Measurements from ENCODE around the gene LPP.

Gene LPP

DNA sequence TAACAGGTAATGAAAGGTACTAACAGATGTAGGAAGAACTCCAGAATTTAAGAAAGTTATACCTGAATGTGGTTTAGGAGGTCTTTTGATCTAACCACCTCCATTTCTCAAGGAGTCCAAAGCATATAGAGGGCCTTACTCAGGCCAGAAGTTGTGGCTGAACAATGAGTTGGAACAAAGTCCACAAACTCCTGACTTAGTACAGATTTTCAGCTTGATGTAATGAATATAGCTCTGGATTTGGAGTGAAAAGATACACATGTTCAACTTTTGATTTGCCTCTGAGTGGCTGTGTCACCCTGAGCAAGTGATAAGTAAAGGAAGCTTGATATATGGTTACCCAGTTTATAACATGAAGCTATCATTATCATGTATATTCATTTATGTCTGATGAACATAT lies 390.1 kb downstream of the LPP start:
- DNase-seq (ENCODE audit: low read depth, low spot score), result no peak

DNA sequence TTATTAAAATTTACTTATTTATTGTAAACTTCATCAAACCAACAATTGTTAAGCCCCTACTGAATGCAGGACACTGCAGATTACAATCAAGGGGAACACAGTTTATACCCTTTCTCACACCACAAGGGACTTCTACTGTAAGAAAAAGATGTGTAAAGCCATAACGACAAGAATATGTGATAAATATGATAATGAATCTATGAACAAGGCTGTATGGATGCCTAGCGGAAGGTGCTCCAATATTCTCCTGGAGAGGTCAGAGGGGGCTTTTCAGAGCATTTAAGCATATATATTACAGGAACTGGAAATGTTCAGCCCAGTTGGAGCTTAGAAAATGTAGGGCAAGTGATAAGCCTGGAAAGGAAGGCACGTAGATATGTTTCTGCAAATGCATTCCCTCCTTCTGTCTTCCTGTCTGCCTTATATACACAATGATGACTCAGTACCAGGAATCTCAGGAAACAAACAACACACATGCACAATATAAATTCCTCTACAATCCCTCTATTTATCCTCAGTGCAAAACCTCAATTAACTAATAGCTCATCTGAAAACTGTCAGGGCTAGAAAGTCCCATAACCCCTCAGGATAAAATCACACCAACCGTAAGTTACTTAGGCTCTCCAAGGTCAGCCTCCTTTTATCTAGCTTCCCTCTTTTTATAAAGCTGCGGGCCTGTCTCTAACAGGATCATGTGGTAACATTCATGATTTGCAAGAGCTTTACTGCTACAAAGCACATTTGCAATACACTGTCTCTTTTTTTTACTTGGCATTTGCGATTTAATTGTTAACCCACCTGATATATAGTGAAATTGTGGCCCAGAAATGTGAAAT lies 393.1 kb downstream of the LPP start:
- no peak for DNase-seq (ENCODE audit: low read depth, low spot score)

DNA sequence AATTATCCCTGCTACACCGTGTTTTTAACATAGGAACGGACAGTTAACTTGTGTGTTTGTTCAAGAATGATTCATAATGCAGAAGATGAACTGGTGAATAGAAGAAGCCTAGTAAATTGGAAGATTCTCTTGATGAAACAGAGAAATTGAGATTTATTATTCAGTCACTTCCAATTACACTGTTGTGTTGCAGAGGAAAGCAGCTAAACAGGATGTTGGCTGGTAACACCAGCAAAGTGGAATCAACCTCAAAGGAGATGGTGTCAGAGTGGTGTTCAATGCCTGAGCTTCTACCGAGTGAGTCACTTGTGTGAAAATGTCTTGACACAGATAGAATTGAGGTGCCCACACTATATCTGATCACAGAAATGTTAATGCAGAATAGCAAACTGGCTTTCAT lies 399.6 kb downstream of the LPP start:
- no peak for DNase-seq (ENCODE audit: low read depth, low spot score)

DNA sequence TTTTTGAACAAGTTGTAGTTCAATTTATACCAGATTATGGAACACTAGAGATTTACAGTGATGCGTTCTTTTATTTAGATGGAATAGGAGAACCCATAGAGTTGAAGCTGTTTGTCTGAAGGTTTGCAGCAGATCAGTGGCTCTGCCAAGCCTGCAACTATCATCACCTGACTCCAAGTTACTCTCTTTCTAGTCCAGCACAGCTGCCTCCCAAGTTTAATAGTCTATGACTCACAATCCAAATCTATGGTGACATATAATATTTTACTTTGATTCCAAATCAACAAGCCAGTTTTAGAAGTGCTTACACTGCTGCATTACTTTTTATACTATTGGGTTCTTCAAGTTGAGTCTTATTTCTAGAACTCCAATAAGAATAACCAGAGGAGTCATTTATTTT lies 400.4 kb downstream of the LPP start:
- no peak for DNase-seq (ENCODE audit: low read depth, low spot score)

GRCh38 chr3:188557235-188557634 lies 403.3 kb downstream of the LPP start:
- DNase-seq (ENCODE audit: low read depth, low spot score), result no peak

GRCh38 chr3:188558343-188559071 lies 404.6 kb downstream of the LPP start:
- no peak for DNase-seq (ENCODE audit: low read depth, low spot score)

GRCh38 chr3:188559072-188559429 lies 405.1 kb downstream of the LPP start:
- no peak for DNase-seq (ENCODE audit: low read depth, low spot score)

DNA sequence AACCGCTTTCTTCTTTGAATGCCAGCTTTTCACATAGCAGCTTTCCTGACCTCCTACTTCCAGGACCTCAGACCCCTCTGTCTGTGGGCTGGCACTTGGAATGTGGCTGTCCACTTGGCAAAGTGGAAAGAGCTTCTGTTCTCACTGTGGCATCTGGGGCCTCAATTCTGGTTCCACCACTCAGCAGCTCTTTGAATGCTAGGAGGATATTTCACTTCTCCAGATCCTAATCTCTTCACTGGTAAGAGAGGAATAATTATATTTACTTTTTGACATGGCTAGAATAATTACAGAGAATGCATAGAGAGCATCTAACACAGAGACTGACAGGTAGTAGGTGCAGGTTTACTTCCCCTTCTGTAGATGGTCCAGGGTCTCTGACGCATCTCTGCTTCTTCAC lies 405.9 kb downstream of the LPP start:
- DNase-seq (ENCODE audit: low read depth, low spot score), result no peak

DNA sequence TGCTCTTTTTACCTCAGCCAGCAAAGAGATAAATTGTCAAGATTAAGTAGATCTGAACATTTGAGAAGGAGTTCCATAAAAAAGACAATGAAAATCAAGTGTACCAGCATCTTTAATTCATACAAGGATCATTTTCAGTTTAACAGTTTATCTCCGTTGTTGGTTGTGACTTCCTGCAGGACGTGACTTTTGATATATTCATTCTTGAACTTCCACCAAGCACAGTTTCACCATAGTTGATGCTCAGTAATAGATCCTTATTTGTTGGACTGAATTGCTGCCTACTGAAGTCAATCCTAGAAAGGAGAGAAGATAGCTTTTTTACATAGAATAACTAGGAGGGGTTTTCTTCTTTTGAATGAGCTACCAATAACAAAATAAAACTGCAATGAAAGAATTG lies 408.2 kb downstream of the LPP start:
- no peak for DNase-seq (ENCODE audit: low read depth, low spot score)

DNA sequence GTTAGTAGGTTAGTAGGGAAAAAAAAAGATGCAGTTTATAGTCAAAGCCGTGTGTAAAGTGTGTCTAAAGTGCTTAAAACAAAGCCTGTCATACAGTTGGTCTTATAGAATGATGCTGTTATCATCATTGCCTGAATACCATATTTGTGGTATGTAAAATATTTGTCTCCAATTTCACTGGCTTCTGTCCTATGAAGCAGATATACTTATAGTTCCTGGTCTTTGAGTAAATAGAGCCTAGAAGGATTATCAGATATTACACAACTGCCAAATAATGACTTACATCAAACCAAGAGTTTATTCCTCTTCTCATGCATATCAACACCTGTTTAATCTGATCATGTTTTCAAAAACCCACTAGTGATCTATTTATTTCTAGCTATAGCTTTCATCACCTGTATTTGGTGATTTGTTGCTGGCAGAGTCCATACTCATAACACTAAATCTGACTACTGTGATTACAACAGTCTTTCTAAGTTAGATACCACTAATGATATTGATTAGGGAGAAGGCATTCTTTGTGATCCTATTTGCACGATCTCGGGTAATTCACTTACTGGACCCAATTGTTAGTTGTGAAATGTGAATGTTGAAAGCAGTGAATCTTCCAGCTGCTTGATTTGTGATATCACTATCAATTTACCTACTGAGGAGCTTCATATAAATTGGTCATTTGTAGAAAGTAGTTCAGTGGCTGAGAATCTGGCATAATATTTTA lies 413.7 kb downstream of the LPP start:
- no peak for DNase-seq (ENCODE audit: low read depth, low spot score)

GRCh38 chr3:188568736-188569135 lies 414.8 kb downstream of the LPP start:
- no peak for DNase-seq (ENCODE audit: low read depth, low spot score)

DNA sequence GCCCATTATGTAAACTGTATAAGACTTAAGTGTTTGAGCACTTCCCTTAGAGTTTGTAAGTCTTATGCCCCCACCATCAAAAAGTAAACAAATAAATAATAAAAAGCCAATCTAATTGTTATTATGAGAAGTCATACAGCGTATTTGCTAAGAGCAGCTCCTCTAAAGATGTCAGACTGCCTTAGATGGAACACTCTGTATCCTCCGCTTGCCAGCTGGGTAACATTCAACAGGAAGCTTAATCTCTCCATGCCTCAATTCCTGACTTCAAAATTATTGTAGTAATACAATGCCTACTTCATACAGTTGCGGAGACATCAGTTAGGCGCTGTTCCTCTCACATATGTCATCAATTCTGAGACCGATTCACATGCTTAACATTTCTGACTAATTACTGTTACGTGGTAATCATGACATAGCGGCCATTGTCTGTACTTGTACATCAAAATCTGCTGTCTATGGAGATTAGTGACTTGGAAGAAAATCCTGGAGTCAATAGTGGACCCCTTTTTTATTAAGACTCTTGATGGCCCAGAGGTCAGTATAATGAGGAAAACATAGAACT lies 417.7 kb downstream of the LPP start:
- DNase-seq (ENCODE audit: low read depth, low spot score), result no peak

- no peak for DNase-seq (ENCODE audit: low read depth, low spot score)
Observed at GRCh38 chr3:188573291-188573940, 419.5 kb downstream of the LPP start.

- no peak for DNase-seq (ENCODE audit: low read depth, low spot score)
Observed at GRCh38 chr3:188573956-188574355, 420.0 kb downstream of the LPP start.

GRCh38 chr3:188574885-188575284 lies 420.9 kb downstream of the LPP start:
- no peak for DNase-seq (ENCODE audit: low read depth, low spot score)

DNA sequence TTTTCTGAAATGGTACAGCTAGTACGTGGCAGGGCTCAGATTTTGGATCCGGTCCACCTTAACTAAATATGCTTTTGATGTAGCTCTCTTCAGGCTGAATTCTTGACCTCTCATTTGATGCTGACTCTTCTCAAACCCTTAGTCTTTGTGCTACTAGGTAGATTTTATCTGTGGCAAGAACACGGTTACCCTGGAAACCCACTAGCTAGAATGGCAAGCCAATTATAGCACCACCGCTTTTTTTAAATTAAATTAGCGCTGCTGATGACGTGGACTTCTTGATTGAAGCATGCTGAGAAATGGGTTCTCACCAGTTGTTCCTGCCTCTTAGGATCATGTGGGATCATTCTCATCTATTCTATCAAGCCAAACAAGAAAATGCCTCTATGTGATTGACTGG lies 421.5 kb downstream of the LPP start:
- DNase-seq (ENCODE audit: low read depth, low spot score), result no peak

DNA sequence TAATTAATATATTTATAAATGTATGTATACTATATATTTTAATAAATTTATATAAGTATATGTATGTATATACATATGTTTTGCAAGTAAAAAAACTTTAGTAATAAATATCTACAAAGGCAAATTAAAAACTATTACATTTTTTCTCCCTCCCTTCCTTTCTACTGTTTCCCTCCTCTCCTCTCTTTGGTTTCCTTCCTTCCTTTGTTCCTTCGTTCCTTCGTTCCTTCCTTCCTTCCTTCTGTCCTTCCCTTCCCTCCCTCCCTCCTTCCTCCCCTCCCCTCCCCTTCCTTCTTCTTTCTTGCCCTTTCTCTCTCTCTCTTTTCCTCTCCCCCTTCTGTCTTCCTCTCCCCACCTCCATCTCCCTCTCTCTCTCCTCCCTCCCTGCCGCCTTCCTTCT lies 423.6 kb downstream of the LPP start:
- no peak for DNase-seq (ENCODE audit: low read depth, low spot score)

DNA sequence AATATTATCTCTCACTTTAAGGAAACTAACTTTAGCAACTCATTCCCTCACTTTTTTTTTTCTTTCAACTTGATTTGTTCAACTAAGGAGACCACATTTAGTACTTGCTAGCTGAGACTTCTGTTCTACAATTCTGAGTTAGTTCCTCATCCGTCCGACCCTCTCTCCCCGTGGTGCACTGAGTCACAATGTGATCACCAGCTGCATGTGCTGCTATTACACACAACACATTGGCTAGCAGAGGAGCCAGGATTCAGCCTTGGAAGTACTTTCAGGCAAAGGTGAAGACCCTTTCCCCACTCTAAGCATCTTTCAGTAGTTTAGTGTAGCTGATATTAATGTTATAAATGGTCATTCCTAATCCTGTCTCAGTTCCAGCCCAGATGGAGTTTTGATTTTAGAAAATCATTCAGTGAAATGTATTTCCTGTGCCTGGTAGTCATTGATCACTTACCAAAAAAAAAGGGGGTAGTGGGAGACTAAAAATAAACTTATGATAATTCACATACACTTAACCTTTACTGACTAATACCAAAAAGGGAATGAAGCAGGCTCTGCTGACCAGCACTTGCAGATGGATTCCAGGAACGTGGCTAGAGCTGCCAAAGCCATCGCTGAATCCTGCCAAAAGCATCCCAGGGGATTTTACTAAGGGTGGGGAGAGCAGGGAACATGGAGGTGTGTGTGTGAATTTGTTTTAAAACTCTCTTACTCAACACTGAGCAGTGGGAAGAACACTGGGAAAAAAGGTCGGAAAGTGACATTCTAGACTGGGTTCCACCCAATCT lies 424.8 kb downstream of the LPP start:
- DNase-seq (ENCODE audit: low read depth, low spot score), result no peak

GRCh38 chr3:188580223-188580622 lies 426.3 kb downstream of the LPP start:
- no peak for DNase-seq (ENCODE audit: low read depth, low spot score)

DNA sequence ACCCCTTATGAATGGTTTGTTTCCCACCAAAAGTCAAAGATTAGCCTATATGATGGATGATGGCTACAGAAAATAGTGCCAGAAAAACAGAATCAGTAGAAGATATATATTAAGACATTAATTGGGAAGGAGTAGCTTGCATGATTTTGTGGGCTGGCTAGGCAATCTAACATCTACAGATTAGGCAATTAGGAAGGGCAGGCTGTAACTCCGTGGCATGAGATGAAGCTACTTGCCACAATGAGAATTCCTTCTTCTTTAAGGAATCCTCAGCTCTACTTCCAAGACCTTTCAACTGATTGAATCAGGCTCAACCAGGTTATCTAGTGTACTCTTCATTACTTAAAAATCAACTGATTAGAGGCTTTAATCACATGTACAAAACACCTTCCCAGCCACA lies 426.7 kb downstream of the LPP start:
- no peak for DNase-seq (ENCODE audit: low read depth, low spot score)

DNA sequence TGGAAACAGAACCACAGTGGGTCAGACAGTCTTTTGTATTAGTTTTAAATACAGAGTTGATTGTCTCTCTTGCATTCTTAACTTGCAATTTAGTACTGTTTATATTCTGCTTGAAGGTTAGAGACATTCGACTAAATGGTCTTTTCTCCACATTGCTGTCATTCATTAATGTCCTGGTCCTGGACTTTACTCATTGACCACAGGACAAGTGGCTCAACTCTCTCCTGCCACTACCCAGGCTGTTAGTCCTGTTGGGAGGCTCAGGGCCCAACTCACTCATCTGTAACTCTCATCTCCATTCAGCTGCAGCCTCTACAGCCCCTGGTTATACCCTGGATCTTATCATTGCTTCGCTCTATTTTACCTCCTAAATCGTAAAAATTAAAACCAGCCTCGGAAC lies 427.4 kb downstream of the LPP start:
- DNase-seq (ENCODE audit: low read depth, low spot score), result no peak

All from activated naive CD8-positive, alpha-beta T cell treated with anti-CD3 and anti-CD28 coated beads, Interleukin-2, amount 50 U/mL, for 16 hours (primary cell).